Osteocyte (in vitro differentiated cells): ENCODE results near the gene TMPRSS11B. TPM values are rescaled to one million over a fixed set of nuclear protein-coding genes. Genes with fewer than 3 reads are reported as not detected.

Source experiments
- DNase-seq: peaks from one replicate; pipeline ENCODE4 v3.0.0; 2021; ENCODE audit warnings: mixed read lengths; ENCODE audit not compliant: unreplicated experiment; ENCODE audit errors: extremely low spot score
- H3K27ac Mint-ChIP-seq: one replicate; pipeline ENCODE4 v1.8.0; 2021; ENCODE audit warnings: mild to moderate bottlenecking, mixed read lengths; ENCODE audit not compliant: unreplicated experiment
- H3K27me3 Mint-ChIP-seq: one replicate; pipeline ENCODE4 v1.8.0; 2021; ENCODE audit warnings: mixed read lengths; ENCODE audit not compliant: unreplicated experiment
- H3K36me3 Mint-ChIP-seq: one replicate; pipeline ENCODE4 v1.8.0; 2021; ENCODE audit warnings: mixed read lengths; ENCODE audit not compliant: unreplicated experiment
- H3K4me1 Mint-ChIP-seq: one replicate; pipeline ENCODE4 v1.8.0; 2021; ENCODE audit warnings: mixed read lengths; ENCODE audit not compliant: unreplicated experiment
- H3K4me3 Mint-ChIP-seq: one replicate; pipeline ENCODE4 v1.8.0; 2021; ENCODE audit warnings: mild to moderate bottlenecking, moderate library complexity, mixed read lengths; ENCODE audit not compliant: unreplicated experiment
- H3K9me3 Mint-ChIP-seq: one replicate; pipeline ENCODE4 v1.8.0; 2021; ENCODE audit warnings: mixed read lengths; ENCODE audit not compliant: unreplicated experiment
- total RNA-seq: library from RNA; stranded (reverse); gene quantifications from 2 replicates; pipeline ENCODE4 v1.2.1, GENCODE V29; 2021
- TF ChIP-seq, protein P1 (sequence below): fragments of 200-600 bp; sonication (generic); IDR thresholded peaks from 2 replicates; pipeline ENCODE4 v1.5.0; 2021; ENCODE audit warnings: antibody characterized with exemption, mild to moderate bottlenecking, moderate library complexity

The TMPRSS11B gene
- total RNA-seq, 1 donor from 2014 or later = not detected

- Mint-ChIP-seq H3K27me3 (peaks cover 5% of the 10 kb centered on the region), H3K4me3 (no peak overlapping the region), H3K9me3 (no peaks in the 10 kb centered on the region), H3K36me3 (no peaks in the 10 kb centered on the region), H3K4me1 (no peaks in the 10 kb centered on the region), H3K27ac (no peak overlapping the region)
- TF ChIP-seq, protein P1, sequence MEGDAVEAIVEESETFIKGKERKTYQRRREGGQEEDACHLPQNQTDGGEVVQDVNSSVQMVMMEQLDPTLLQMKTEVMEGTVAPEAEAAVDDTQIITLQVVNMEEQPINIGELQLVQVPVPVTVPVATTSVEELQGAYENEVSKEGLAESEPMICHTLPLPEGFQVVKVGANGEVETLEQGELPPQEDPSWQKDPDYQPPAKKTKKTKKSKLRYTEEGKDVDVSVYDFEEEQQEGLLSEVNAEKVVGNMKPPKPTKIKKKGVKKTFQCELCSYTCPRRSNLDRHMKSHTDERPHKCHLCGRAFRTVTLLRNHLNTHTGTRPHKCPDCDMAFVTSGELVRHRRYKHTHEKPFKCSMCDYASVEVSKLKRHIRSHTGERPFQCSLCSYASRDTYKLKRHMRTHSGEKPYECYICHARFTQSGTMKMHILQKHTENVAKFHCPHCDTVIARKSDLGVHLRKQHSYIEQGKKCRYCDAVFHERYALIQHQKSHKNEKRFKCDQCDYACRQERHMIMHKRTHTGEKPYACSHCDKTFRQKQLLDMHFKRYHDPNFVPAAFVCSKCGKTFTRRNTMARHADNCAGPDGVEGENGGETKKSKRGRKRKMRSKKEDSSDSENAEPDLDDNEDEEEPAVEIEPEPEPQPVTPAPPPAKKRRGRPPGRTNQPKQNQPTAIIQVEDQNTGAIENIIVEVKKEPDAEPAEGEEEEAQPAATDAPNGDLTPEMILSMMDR = no peak
- no peak for DNase-seq
Observed at GRCh38 chr4:68187145-68187544, 58.3 kb downstream of the TMPRSS11B start.

DNA sequence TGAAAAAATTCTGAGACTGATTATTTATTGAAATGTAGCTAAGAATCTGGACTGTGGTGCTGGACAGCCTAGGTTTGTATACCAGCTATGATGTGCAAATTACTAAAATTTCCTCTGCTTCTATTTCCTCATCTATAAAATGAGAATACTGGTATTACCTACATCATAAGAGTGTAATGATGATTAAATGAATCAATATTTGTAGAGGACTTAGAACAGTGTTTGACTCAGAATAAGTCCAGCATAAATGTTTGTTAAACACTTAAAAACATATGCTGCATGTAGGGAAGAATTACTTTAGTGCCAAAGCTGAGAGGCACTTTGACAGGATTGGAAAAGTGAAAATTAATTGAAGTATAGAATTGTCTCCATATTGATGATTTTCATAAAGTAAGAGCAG lies 60.6 kb downstream of the TMPRSS11B start:
- no peak overlapping the region for H3K27ac Mint-ChIP-seq
- no peaks in the 10 kb centered on the region for H3K9me3 Mint-ChIP-seq
- no peak overlapping the region for H3K4me3 Mint-ChIP-seq

DNA sequence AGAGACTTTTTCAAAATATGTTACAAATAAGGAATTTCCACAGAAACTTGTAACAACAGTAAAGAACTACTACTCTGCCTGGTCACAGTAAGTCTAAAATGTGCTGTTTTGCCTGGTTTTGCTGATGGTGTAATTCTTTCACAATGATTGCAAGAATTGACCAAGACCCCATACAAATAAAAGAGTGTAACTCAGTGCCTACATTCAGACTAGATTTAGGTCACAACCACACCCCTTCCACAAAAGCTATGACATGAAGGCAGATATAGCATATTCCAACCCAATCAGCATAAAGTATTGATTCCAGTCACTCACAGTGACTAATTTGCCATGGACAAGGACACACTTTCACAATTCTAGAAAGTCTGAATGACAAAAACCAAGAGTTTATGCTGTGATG lies 62.1 kb downstream of the TMPRSS11B start:
- Mint-ChIP-seq H3K36me3 (no peaks in the 10 kb centered on the region), H3K9me3 (no peaks in the 10 kb centered on the region), H3K27me3 (peaks cover 21% of the 10 kb centered on the region), H3K4me3 (no peak overlapping the region), H3K27ac (no peak overlapping the region), H3K4me1 (no peaks in the 10 kb centered on the region)
- DNase-seq = no peak
- TF ChIP-seq, protein P1 = no peak

More for the DNA sequence above, 60.6 kb downstream of the TMPRSS11B start:
- Mint-ChIP-seq H3K36me3 (no peaks in the 10 kb centered on the region), H3K27me3 (peaks cover 10% of the 10 kb centered on the region), H3K4me1 (no peaks in the 10 kb centered on the region)
- DNase-seq = no peak
- TF ChIP-seq, protein P1 = no peak

DNA sequence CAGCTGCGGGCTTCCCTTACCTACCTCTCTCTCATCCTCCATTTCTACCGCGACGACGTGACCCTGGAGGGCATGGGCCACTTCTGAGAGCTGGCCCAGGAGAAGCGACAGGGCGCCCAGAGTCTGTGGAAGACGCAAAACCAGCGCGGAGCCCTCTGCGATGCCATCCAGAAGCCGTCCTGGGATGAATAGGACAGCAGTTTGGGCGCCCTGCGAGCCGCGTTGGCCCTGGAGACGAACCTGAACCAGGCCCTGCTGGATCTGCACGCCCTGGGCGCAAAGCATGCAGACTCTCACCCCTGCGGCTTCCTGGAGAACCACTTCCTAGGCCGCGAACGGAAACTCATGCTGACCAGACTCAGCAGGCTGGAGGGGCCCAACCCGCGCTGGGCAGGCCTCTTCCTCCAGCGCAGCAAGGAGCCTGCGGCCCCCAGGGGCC lies 63.1 kb downstream of the TMPRSS11B start:
- Mint-ChIP-seq H3K36me3 (no peaks in the 10 kb centered on the region), H3K27ac (no peak overlapping the region)
- TF ChIP-seq, protein P1 = no peak

DNA sequence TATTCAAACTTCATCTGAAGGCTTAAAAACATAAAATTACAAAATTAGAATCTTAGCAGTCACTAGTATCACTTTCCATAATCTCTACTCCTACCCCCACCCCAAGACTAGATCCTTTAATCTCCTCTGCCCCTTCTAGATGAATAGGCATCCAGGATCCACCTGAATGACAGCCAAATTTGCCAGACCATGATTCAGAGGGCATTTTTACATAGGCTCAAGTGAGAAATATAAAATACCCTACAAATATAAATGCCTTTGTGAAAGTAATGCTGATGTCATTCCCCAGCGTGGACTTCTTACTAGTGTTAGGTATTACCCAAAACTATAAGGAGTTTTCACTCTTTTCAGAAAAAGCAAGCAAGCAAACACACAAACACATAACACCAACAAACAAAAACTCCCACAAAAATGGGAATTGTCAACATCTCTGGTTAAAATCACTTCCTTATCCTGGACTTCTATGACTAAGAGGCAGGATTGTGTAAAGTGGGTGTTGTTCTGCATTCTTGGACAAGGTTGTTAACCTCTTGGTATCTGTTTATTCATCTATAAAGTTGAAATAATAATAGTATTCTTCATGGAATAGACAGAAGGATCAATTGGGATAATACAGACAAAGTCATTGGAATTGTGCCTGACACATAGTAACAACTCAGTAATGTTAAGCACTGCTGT lies 64.5 kb downstream of the TMPRSS11B start:
- Mint-ChIP-seq H3K27ac (no peak overlapping the region), H3K4me1 (no peaks in the 10 kb centered on the region), H3K4me3 (no peak overlapping the region), H3K27me3 (peaks cover 26% of the 10 kb centered on the region), H3K9me3 (no peaks in the 10 kb centered on the region), H3K36me3 (no peaks in the 10 kb centered on the region)
- DNase-seq = no peak
- TF ChIP-seq, protein P1 = no peak

More for the DNA sequence above, 63.1 kb downstream of the TMPRSS11B start:
- Mint-ChIP-seq H3K4me1 (no peaks in the 10 kb centered on the region), H3K9me3 (no peaks in the 10 kb centered on the region), H3K4me3 (no peak overlapping the region), H3K27me3 (peaks cover 23% of the 10 kb centered on the region)
- DNase-seq = no peak
